Panc1 (cell line): Measurements from ENCODE around the gene GRID2.
A peak's percentile ranks its signal among the peaks of the same experiment; 100 is the strongest.

ENCODE experiments used
- CTCF ChIP-seq: fragments of 450-650 bp; IDR thresholded peaks from 2 replicates; pipeline ENCODE4 v1.5.1; 2017; ENCODE audit warnings: mild to moderate bottlenecking
- TCF7L2 ChIP-seq: IDR thresholded peaks from 2 replicates; pipeline ENCODE4 v1.6.1; 2011; ENCODE audit warnings: mild to moderate bottlenecking, low read depth, low read length, inconsistent platforms

GRCh38 chr4:92387459-92388069 lies 83.8 kb downstream of the GRID2 start:
- TF ChIP-seq CTCF (peak; percentile 45; the same call in 1 of the 2 replicates), TCF7L2 (no peak)
